NT2/D1 (cell line): ENCODE results near the gene FBXL19.
A peak's percentile ranks its signal among the peaks of the same experiment; 100 is the strongest.

Experiments
- DNase-seq: peaks from one replicate; pipeline ENCODE4 v3.0.0-alpha.2; 2011; ENCODE audit warnings: low read depth, low spot score
- H3K27me3 ChIP-seq: 2 replicates; pipeline ENCODE4 v1.6.0; 2011; ENCODE audit warnings: mild to moderate bottlenecking; ENCODE audit not compliant: insufficient read length, insufficient read depth
- H3K36me3 ChIP-seq: 2 replicates; pipeline ENCODE4 v1.6.1; 2011; ENCODE audit warnings: mild to moderate bottlenecking, low read length, mixed read lengths; ENCODE audit not compliant: insufficient read depth, insufficient read length
- H3K4me1 ChIP-seq: 2 replicates; pipeline ENCODE4 v1.5.1; 2011; ENCODE audit not compliant: insufficient read depth, insufficient read length
- H3K4me3 ChIP-seq: 2 replicates; pipeline ENCODE4 v1.5.1; 2011; ENCODE audit warnings: low read depth; ENCODE audit not compliant: insufficient read length
- H3K9ac ChIP-seq: 2 replicates; pipeline ENCODE4 v1.6.0; 2011; ENCODE audit warnings: low read depth; ENCODE audit not compliant: insufficient read length
- H3K9me3 ChIP-seq: 2 replicates; pipeline ENCODE4 v1.5.1; 2011; ENCODE audit warnings: mild to moderate bottlenecking, low read length; ENCODE audit not compliant: insufficient read depth
- SUZ12 ChIP-seq: IDR thresholded peaks from 2 replicates; pipeline ENCODE4 v1.6.1; 2011; ENCODE audit not compliant: insufficient read length, insufficient read depth; ENCODE audit errors: extremely low read depth
- YY1 ChIP-seq: IDR thresholded peaks from 2 replicates; pipeline ENCODE4 v1.6.1; 2011; ENCODE audit not compliant: insufficient read length, insufficient read depth
- ZNF274 ChIP-seq: IDR thresholded peaks from 2 replicates; pipeline ENCODE4 v1.6.1; 2011; ENCODE audit warnings: mild to moderate bottlenecking, low read depth, low read length

The FBXL19 gene

DNA sequence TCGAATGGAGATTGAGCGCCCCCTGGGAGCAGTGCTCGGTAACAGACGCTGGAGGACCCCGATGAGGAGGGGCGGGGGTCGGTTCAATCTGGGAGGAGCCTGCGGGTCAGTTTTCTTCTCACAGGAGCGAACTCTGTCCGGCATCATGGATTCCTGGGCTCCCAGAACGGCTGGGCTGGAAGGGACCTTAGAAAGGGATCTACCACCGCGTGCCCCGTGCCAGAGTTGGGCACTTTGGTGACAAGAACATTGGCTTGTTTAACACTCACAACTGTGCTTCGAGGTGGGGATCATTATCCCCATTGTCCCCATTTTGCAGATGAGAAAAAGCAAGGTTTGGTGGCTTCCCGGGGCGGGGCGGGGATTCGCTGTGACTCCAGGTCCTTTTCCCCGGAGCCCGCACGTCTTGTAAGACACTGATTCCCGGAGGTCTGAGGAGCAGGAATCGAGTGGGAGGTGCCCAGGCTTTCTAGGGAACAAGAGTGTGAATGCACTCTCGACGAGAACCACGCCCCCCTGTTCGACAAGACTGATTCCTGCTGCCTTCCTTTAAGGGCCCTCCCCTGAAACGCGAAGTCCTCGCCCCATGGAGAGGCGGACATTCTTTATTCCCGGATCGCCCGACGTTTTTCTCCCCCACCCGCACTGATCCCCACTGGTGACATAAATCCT lies 1.5 kb upstream of the FBXL19 start:
- peaks cover 7% of the 10 kb centered on the region for H3K4me1 ChIP-seq

DNA sequence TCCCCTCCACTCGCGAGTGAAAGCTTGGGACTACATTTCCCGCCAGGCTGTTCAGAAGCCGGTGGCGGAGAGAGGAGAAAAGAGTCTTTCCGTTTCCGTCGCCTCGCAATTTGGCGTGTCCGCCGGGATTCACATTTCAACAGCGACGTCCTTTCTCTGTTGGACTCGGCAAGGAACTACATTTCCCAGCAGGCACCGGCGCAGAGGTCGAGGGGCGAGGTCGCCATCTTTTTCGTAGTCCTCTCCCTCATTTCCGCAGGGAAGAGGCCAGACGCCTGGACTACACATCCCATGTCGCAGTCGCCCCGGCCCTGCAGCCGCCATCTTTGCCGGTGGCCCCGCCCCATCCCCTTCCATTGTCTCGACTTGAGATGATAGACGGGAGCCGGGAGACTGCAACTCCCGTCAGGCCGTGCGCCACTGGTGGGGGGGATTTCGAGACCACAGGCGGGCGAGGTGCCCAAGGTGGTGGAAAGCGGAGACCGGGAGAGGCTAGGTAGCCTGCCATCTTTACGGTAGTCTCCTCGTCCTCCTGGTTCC lies 882 bp upstream of the FBXL19 start:
- Histone ChIP-seq H3K4me1 (peaks cover 12% of the 10 kb centered on the region), H3K36me3 (peaks cover 31% of the 10 kb centered on the region), H3K27me3 (no peaks in the 10 kb centered on the region), H3K9ac (peak overlapping the region; percentile 83), H3K9me3 (no peaks in the 10 kb centered on the region), H3K4me3 (peak overlapping the region; percentile 90)
- TF ChIP-seq SUZ12: no peak
- no peak for TF ChIP-seq ZNF274
- peak; percentile 99 for TF ChIP-seq YY1
- peak; percentile 99 for DNase-seq

More for the DNA sequence above, 1.5 kb upstream of the FBXL19 start:
- TF ChIP-seq SUZ12 (no peak), YY1 (no peak), ZNF274 (no peak)
- DNase-seq: peak; percentile 92
- Histone ChIP-seq H3K9me3 (no peaks in the 10 kb centered on the region), H3K9ac (peak overlapping the region; percentile 52), H3K36me3 (peaks cover 25% of the 10 kb centered on the region), H3K27me3 (no peaks in the 10 kb centered on the region), H3K4me3 (peak overlapping the region; percentile 90)

DNA sequence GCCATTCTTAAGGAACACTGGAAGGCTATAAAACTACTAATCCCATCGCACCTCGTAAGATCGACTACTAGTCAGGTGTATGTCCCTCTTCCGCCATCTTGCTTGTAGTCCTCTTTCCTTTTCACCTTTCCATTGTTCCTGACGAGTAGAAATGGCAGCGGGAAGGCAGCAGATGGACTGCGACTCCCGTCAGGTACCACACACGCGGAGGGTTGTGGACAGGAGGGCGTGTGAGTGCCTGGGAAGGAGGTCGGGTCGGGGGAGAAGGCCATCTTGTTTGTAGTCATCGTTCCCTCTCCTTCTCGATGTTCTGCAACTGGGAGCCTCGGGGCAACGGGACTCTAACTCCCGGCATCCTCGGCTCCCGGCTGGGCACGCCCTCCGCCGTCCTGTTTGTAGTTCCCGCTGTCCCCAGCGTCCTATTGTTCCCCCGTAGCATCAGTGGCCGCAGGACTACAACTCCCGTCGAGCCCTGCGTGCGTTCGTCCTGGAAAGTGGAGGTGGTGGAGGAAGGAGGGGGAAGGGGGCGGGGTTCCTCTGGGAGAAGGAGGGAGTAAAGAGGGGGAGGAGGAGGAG lies 324 bp upstream of the FBXL19 start:
- H3K27me3 ChIP-seq: no peaks in the 10 kb centered on the region
- peaks cover 32% of the 10 kb centered on the region for H3K36me3 ChIP-seq
- peaks cover 14% of the 10 kb centered on the region for H3K4me1 ChIP-seq
- H3K4me3 ChIP-seq: peak overlapping the region; percentile 90
- no peaks in the 10 kb centered on the region for H3K9me3 ChIP-seq
- TF ChIP-seq YY1: peak; percentile 94
- no peak for TF ChIP-seq SUZ12
- peak overlapping the region; percentile 83 for H3K9ac ChIP-seq
- DNase-seq: peak; percentile 99

DNA sequence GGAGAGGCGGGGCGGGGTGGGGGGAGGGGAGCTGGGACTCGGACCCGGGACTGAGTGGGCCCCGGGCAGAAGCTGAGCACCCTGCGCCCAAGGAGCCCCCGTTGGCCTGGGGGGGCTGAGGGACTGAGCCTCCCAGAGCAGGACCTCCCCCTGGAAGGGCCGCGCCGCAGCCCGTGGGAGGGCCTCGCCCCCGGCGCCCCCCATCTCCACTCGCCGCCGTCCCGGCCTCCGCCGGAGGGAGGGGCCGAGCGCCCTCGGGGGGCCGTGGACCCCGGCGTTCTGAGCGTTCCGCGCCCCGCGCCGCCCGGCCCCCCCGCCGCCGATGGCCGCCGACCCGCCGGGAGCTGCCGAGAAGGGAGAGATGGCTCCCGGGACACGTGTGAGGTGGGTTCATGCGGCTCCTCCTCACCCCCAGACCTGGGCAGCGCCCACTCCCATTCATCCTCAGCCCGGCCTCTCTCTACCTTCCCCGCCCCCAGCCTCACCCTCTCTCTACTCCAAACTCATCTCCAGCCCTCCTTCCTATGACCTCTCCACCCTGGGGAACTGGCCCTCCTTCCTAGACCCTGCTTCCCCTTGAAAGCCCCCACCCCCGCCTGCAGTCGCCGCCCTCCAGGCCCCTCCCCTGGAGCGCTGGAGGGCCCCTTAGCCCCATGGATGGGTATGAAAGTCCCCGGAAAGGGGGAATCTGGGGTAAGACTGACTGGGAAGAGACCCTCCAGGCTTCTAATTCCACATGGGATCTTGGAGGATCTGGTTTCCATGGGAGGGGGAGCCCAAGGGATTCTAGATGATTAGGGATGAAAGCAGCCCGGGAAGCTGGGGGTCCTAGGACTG lies 922 bp downstream of the FBXL19 start:
- H3K4me3 ChIP-seq: peak overlapping the region; percentile 78
- peak overlapping the region; percentile 68 for H3K9ac ChIP-seq
- H3K9me3 ChIP-seq: no peaks in the 10 kb centered on the region
- H3K36me3 ChIP-seq: peaks cover 44% of the 10 kb centered on the region
- DNase-seq: no peak
- TF ChIP-seq ZNF274 (no peak), SUZ12 (no peak), YY1 (no peak)
- no peaks in the 10 kb centered on the region for H3K27me3 ChIP-seq
- peaks cover 14% of the 10 kb centered on the region for H3K4me1 ChIP-seq

DNA sequence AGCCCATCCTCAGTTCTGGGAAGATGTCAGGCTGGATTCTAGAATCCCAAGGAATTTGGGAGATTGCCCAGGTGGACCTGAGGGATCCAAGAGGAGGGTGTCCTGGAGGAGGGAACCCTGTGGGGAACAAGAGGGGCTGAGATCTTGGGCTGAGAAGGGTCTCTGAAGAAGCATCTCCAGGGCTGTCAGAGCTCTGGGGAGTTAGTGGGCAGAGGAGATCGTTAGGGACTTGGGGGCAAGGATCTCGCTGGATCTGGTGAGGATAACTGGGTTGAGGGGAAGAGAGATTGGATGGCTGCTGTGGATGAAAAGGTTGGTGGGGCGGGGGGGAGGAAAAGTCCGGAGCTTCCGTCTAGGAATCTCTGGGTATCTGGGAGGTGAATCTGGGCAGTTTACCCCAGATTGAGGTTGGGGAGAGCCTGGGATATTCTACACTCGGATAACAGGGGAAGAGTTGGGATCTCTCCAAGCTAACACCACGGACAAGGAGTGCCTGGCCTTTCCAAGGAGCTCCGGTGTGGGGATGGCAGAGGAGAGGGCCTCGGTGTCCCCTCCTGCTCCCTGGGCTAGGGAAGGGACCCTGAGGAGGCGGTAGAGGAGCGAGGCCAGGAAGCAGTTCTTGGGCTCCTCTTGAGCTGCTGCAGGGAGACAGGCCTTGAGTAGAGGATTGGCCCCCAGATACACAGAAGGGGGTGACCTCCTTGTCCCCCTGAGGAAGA lies 1.7 kb downstream of the FBXL19 start:
- peak overlapping the region; percentile 78 for H3K4me3 ChIP-seq
- no peaks in the 10 kb centered on the region for H3K9me3 ChIP-seq
- no peak for DNase-seq
- peaks cover 14% of the 10 kb centered on the region for H3K4me1 ChIP-seq
- peaks cover 50% of the 10 kb centered on the region for H3K36me3 ChIP-seq
- peak overlapping the region; percentile 68 for H3K9ac ChIP-seq
- no peaks in the 10 kb centered on the region for H3K27me3 ChIP-seq
- TF ChIP-seq YY1 (no peak), ZNF274 (no peak), SUZ12 (no peak)

DNA sequence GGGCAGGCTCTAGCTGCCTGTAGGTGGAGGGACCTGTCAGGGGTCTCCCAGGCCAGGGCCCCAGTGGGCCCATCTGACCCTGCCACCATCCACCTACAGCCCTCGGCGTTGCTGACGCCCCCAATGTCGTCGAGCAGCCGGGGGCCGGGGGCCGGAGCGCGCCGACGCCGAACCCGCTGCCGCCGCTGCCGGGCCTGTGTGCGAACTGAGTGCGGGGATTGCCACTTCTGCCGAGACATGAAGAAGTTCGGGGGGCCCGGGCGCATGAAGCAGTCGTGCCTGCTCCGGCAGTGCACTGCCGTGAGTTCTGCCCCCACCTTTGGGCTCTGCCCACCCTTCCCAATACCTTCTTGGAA lies 2.2 kb downstream of the FBXL19 start:
- H3K4me1 ChIP-seq: peaks cover 14% of the 10 kb centered on the region
- H3K9ac ChIP-seq: peak overlapping the region; percentile 68

More for the DNA sequence above, 2.2 kb downstream of the FBXL19 start:
- Histone ChIP-seq H3K36me3 (peaks cover 53% of the 10 kb centered on the region), H3K4me3 (no peak overlapping the region), H3K9me3 (no peaks in the 10 kb centered on the region), H3K27me3 (no peaks in the 10 kb centered on the region)
- no peak for DNase-seq
- no peak for TF ChIP-seq ZNF274
- no peak for TF ChIP-seq YY1
- no peak for TF ChIP-seq SUZ12
